Cortex of kidney (tissue), 1 donor: ENCODE data around the gene DNAH11.
"Not testable (repeated sequence)": the region's sequence is repeated elsewhere in the genome, so short reads cannot be mapped to it uniquely, and the experiment has no call there.

Experiments used
- DNase-seq: peaks from one replicate; lab custom pipeline; 2025; lab: John Stamatoyannopoulos, UW

Gene DNAH11, protein sequence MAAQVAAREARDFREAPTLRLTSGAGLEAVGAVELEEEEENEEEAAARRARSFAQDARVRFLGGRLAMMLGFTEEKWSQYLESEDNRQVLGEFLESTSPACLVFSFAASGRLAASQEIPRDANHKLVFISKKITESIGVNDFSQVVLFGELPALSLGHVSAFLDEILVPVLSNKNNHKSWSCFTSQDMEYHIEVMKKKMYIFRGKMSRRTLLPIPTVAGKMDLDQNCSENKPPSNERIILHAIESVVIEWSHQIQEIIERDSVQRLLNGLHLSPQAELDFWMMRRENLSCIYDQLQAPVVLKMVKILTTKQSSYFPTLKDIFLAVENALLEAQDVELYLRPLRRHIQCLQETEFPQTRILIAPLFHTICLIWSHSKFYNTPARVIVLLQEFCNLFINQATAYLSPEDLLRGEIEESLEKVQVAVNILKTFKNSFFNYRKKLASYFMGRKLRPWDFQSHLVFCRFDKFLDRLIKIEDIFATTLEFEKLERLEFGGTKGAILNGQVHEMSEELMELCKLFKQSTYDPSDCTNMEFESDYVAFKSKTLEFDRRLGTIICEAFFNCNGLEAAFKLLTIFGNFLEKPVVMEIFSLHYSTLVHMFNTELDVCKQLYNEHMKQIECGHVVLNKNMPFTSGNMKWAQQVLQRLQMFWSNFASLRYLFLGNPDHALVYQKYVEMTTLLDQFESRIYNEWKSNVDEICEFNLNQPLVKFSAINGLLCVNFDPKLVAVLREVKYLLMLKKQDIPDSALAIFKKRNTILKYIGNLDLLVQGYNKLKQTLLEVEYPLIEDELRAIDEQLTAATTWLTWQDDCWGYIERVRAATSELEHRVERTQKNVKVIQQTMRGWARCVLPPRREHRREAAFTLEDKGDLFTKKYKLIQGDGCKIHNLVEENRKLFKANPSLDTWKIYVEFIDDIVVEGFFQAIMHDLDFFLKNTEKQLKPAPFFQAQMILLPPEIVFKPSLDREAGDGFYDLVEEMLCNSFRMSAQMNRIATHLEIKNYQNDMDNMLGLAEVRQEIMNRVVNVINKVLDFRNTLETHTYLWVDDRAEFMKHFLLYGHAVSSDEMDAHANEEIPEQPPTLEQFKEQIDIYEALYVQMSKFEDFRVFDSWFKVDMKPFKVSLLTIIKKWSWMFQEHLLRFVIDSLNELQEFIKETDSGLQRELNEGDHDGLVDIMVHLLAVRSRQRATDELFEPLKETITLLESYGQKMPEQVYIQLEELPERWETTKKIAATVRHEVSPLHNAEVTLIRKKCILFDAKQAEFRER (N-terminal part only)

DNA sequence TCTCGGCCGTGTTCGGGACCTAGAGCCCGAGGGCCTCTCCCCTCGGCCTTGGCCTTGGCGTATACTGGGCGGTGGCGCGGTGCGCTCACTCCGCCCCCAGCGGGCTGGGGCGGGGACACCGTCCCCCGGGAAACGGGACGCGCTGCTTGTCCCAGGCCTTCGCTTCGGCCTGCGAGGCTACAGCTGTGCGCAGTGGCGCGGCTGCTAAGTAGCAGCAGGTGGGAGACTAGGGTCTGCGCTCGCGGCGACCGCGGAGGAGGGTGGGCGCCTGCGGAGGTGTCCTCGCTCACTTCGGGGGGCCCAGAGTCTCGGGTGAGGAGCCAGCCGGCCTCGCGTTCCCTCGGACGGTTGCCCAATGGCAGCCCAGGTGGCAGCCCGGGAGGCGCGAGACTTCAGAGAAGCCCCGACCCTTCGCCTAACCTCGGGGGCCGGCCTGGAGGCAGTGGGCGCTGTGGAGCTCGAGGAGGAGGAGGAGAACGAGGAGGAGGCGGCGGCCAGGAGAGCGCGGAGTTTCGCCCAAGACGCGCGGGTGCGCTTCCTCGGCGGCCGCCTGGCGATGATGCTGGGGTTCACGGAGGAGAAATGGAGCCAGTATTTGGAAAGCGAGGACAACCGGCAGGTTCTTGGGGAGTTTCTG lies at the start of gene DNAH11:
DNAH11 (plus strand) TSS at position 149 of the 637 bp plus-strand sequence; CDS start at position 356, 207 bp downstream.
- DNase-seq: no peak

DNA sequence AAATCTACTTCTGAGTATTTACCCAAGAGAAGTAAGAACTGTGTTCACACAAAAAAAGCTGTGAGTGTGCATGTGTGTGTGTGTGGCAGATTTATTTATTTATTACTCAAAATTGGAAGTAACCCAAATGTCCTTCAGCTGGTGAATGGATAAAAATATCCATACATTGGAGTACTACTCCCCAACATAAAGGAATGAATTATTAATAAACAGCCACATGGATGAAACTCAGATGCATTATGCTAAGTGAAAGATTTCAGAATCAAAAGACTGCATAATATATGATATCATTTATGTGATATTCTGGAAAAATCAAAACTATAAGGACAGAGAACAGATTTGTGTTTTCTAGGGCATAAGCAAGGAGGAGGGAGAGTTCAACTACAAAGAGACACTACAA lies 47.1 kb upstream of the DNAH11 start:
- DNase-seq: no peak

DNA sequence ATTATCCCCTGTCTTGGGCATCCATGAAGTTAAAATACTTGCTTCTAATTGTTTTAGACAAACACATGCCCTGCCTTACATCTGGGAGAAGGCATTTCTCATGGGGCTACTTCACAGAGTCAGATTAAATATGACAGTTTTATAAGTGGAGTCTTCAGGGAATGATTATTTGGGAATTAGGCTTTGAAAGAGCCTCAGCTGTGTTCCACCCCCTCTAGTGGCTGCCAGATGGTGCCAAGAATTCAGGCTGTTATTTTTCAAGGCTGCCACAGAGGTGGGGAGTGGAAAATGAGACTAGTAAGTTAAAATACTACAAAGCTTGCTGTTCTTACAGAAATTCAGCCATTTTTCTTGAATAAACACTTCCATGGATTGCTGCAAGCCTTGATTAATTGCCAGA lies 45.8 kb upstream of the DNAH11 start:
- DNase-seq: no peak

DNA sequence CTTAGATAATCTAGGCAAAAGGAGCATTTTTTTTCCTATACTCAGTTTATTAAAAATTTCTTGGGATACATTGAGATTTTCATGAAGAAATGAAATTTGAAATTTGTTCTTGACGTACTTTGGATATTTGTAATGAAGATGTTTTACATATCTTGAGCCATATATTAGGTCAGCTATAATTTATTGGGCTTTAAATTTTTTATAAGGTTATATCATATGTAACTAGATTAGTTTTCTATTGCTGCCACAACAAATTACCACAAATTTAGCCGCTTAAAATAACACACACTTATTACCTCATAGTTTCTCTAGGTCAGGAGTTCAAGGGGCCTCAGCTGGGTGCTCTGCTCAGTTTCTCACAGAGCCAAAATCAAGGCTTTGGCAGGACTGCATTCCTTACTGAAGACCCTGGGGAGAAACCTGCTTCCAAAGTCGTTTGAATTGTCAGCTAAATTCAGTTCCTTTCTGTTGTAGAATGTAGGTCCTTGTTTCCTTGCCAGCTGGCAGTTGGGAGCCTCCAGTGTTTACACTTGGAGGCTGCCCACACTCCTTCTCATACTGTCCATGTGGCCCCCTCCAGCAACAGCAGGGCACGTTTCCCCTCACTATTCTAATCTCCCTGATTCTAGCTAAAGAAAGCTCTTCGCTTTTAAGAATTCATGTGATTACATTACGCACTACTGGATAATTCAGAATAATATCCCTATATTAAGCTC lies 42.6 kb upstream of the DNAH11 start:
- DNase-seq: no peak

DNA sequence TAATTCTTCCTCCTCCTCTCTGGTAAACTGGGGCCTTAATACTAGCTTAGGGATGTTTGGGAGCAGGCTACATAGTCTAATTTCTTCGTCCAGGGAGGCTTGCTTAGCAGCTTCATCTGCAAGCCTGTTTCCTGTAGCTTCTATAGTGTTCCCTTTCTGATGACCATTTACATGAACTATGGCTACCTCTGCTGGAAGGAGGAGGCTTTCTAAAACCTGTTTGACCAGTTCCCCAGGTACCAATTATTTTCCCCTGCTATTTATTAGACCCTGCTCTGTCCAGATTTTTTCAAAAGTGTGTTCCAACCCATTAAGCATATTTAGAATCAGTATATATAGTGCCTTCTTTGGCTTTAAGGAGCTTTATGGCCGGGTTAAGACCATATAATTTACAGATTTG lies 38.8 kb upstream of the DNAH11 start:
- no peak for DNase-seq

DNA sequence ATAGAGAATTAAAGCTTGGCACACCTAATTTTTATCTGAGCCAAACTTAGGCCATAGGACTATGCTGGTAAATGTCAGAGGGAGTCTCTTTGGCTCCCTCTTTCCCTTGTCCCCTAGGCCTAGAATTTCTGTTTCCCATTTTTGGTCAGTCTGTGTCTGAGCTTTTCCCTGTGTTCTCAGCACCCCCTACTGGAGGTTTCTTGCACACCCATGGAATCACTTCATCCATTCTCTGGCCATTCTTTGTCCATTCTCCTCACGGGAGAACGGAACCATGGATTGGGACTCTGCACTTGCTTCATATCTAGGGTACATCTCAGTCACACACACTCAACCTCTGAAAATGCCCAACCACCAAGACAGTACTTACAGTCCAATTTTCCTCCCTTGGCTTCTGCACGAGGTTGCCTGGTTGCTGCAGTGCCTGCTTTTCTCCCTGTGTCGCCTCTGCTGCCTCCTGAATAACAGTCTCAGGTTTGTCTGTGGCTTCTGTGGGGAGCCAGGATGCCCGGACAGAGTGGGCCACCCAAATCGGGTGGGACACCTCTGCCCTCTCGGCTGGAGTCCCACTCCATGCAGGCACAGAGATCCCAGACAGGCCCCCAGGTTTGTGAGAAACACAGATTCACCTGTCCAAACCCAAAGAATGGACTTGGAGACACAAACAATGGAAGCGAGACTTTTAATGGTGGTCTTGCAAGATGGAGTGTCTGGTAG lies 35.1 kb upstream of the DNAH11 start:
- DNase-seq: no peak

DNA sequence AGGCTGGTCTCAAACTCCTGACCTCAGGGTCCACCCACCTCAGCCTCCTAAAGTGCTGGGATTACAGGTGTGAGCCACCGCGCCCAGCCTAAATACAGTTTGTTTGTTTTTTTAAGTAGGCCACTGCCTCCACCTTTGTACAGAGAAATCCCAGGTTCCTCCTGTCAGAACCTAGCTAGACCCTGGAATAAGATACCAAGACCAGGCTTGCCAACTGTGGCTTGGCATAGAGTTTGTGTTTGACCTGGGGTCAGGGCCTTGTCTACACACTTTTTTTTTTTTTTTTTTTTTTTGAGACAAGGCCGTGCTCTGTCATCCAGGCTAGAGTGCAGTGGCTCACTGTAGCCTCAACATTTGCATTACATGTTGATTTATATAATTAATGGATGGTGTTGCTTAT lies 34.3 kb upstream of the DNAH11 start:
- DNase-seq: no peak

DNA sequence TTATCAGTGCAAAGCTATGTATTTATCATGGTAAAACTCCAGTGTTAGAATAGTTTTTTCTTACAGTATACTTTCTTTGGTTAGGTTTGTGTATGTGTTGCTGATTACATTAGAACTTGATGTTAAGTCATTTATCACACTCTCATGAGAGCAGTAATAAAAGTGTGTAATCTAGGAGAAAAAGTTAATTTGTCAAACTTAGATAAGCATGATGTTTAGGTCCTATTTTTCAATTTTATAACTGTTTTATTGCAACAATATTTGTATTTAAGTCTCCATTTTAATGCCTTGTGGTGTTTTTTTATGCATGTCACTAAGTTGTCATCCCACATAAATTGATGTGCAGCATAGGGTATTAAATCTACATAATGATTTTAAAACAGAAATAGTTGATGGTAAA lies 28.8 kb upstream of the DNAH11 start:
- no peak for DNase-seq

DNA sequence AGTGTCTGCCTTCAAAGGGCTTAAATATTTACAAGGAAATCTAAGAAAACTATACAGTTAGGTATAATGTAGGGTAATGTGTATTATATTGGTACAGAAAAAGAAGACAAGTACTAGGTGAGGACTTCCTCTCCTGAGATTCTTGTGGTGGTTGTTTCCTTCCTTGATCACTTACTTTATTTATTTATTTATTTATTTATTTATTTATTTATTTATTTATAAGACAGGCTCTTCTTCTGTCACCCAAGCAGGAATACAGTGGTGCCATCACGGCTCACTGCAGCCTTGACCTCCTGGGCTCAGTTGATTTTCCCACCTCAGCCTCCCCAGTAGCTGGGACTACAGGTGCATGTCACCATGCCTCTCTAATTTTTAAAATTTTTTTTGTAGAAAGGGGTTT lies 18.2 kb upstream of the DNAH11 start:
- DNase-seq: no peak

DNA sequence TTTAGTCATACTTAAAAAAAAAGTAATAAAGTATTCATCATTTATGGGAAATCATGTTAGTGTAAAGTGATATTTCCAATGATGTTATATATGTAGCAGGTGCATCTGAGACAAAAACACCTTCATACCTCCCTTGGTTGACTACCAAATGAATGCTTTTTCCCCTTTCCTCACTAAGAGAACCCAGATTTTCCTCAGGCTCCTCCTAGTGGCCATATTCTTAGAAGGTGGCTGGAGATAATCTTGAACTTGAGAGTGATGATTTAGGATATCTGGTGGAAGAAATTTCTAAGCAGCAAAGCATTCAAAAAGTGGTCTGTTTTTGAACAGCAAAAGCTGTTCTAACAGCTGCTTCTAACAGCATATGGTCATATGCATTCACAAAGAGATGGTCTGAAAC lies 16.8 kb upstream of the DNAH11 start:
- DNase-seq: no peak

DNA sequence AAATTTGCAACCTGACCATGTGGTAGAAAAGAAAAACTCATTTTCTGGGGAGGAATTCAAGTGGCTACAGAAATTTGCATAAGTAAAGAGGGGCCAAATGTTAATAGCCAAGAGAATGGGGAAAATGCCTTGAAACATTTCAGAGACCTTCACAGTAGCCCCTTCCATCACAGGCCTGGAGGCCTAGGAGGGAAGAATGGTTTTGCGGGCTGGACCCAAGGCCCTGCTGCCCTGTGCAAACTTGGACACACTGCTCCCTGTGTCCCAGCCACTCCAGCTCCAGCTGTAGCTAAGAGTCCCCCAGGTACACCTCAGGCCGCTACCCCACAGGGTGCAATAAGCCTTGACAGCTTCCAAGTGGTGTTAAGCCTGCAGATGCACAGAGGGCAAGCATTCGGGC lies 16.4 kb upstream of the DNAH11 start:
- no peak for DNase-seq

DNA sequence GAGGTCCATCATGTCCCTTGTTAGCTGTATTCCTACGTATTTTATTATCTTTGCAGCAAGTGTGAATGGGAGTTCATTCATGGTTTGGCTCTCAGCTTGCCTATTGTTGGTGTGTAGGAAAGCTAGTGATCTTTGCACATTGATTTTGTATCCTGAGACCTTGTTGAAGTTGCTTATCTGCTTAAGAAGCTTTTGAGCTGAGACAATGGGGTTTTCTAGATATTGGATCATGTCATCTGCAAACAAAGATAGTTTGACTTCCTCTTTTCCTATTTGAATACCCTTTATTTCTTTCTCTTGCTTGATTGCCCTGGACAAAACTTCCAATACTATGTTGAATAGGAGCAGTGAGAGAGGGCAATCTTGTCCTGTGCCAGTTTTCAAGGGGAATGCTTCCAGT lies 10.4 kb upstream of the DNAH11 start:
- not testable (repeated sequence) for DNase-seq

DNA sequence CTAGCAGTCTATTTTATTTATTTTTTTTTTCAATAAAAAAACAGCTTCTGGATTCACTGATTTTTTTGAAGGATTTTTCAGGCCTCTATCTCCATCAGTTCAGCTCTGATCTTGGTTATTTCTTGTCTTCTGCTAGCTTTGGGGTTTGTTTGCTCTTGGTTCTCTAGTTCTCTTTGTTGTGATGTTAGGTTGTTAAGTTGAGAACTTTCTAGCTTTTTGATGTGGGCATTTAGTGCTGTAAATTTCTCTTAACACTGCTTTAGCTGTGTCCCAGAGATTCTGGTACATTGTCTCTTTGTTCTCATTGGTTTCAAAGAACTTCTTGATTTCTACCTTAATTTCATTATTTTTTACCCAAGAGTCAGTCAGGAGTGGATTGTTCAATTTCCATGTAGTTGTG lies 9.2 kb upstream of the DNAH11 start:
- not testable (repeated sequence) for DNase-seq

DNA sequence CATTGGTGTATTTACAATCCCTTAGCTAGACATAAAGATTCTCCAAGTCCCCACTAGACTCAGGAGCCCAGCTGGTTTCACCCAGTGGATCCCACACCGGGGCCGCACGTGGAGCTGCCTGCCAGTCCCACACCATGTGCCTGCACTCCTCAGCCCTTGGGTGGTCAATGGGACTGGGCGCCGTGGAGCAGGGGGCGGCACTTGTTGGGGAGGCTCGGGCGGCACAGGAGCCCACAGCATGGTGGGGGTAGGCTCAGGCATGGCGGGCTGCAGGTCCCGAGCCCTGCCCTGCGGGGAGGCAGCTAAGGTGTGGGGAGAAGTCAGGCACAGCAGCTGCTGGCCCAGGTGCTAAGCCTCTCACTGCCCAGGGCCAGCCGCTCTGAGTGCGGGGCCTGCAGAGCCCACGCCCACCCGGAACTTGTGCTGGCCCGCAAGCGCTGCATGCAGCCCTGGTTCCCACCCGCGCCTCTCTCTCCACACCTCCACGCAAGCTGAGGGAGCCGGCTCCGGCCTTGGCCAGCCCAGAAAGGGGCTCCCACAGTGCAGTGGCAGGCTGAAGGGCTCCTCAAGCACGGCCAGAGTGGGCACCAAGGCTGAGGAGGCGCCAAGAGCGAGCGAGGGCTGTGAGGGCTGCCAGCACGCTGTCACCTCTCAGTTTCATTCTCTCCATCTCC lies 6.3 kb upstream of the DNAH11 start:
- DNase-seq: not testable (repeated sequence)

DNA sequence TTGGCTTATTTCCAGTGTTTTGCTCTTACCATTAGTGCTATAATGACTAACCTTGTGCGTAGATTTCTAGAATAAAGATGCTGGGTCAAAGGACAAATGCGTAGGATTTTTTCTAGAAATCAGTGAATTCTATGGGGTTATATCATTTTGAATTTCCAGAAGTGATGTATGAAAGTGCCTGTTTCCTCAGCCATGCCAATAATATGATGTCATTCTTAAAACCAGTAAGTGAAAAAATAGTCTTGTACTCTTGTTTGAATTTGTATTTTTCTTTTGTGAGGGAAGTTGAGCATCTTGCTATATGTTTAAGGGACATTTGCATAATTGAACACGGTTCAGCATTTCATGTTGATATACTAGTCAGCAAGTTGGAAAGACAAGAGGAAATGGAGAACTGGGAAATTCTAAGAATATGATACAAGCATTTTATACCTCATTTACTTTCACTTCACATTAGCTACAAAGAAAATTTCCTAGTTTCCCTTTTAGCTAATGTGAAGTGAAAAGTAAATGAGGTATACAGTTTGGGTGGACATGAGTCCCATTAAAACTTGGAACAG lies 3.8 kb upstream of the DNAH11 start:
- no peak for DNase-seq

DNA sequence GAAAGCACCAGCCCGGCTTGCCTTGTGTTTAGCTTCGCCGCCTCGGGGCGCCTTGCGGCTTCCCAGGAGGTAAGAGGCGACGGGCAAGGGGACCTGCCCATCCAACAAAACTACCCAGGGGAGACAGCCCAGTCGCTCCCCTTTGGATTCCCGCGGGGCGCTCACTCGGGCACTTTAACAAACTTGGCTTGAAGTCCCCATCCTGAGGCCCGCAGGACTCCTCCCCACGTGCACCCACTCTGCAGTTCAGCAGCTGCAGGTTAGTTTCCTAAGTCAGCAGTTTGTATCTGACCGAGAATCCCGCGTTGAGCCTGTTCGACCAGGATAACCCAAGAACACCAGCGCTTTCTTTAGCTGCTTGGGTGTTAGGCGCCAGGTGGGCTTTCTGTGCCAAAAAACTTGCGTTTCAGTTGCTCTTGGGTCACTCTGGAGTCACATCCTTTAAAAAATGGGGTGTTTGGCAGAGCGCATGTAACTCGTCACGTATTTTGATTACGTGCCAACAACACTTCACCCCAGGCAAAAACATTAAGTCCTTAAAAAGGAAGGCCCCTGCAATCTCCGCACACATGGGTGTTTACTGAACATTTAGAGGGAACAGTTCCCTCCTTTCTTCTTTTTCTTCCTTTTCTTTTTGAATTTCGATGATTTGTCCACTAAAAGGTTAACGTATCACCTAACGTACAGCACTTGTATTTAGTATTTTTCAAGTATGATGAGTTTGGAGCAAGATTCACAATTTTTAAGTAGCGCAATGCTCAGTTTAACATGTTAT lies 876 bp downstream of the DNAH11 start:
- no peak for DNase-seq

DNA sequence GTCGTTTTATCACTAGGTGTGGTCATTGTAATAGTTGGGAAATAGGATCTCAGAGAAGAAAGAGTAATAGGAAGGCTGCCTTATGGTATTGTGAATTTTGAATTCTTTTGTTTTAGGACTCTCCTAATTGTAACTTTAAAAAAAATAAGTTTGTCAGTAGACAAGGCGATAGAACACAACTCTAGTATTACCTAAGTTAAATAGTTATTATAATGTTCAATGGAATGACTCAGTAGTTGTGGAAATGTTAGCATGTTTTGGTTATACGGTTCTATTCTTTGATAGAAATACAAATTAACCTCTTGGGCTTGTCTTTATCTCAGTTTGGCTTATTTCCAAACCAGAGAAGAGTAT lies 1.4 kb downstream of the DNAH11 start:
- no peak for DNase-seq

DNA sequence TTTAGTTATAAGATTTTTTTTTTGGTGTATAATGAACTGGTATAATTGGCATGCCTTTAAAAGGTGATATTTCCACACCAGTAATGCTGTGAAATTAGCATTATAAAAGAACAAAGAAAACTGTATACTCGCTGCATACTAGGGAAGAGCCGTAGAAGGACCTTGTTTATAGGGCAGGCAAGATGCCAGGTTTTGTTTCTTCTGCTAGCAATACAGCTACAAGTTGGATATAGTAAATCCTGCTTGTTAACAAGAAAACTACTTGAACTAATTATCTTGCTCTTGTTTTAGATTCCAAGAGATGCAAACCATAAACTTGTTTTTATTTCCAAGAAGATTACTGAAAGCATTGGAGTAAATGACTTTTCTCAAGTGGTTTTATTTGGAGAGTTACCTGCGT lies 1.9 kb downstream of the DNAH11 start:
- DNase-seq: no peak

DNA sequence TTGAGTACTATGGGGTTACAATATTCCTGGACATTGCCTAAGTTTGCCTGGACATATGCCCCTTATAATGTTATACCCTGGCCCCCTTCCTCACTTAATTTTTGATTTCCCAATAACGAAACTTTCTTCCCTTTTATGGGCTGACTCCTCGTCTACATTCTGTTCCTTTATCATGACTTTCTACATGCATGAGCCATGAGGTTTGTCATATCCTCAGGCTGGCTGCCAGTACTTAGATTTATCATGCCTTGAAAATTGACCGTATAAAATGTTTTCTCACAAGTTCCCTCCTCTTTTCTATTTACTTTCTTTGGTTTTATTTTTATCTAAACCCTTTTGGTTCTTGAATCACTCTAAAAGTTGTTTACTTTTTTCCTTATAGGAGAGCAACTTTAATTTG lies 4.7 kb downstream of the DNAH11 start:
- DNase-seq: no peak
